Activated T-helper 1 cell treated with anti-CD3 and anti-CD28 coated beads, Interleukin-12 subunit alpha, Interleukin-12 subunit beta, Interleukin-2, Interleukin-4 antibody, amounts not matched to agents 30 ng/mL and 10 ng/mL and 1 ng/mL, durations not matched to agents 14 hours and 24 hours and 36 hours (primary cell): ENCODE measurements around the gene FLYWCH2. TPM values are rescaled to one million over a fixed set of nuclear protein-coding genes. Genes with fewer than 3 reads are reported as not detected.
A peak's percentile ranks its signal among the peaks of the same experiment; 100 is the strongest.

Experiments used
- DNase-seq: peaks from one replicate; pipeline ENCODE4 v3.0.0; 2021; ENCODE audit warnings: low spot score
- H3K27ac Mint-ChIP-seq: one replicate; pipeline ENCODE4 v1.8.0; 2021; ENCODE audit warnings: mild to moderate bottlenecking, mixed read lengths
- H3K27me3 Mint-ChIP-seq: one replicate; pipeline ENCODE4 v1.8.0; 2022; ENCODE audit warnings: mild to moderate bottlenecking, moderate library complexity, mixed read lengths; ENCODE audit not compliant: insufficient read depth
- H3K36me3 Mint-ChIP-seq: one replicate; pipeline ENCODE4 v1.8.0; 2021; ENCODE audit warnings: low read depth, mixed read lengths
- H3K4me1 Mint-ChIP-seq: one replicate; pipeline ENCODE4 v1.8.0; 2021; ENCODE audit warnings: low read depth, mixed read lengths
- H3K4me3 Mint-ChIP-seq: one replicate; pipeline ENCODE4 v1.8.0; 2021; ENCODE audit warnings: mild to moderate bottlenecking, moderate library complexity, mixed read lengths
- H3K9me3 Mint-ChIP-seq: one replicate; pipeline ENCODE4 v1.8.0; 2021; ENCODE audit warnings: mixed read lengths
- intact Hi-C: fragments of 100-400 bp; cut with micrococcal nuclease; formaldehyde crosslinking; loops from one replicate; pipeline ENCODE4 v1.15.1; 2024
- total RNA-seq: library from RNA; stranded (reverse); gene quantifications from 2 replicates; pipeline ENCODE4 v1.2.3, GENCODE V29; 2022

FLYWCH2 gene
- total RNA-seq, 1 donor from 2014 or later, result 22.9 TPM

GRCh38 chr16:2857451-2858244 lies 25.4 kb upstream of the FLYWCH2 start, which contains the start of gene PRSS22:
TSS of gene PRSS22 (minus strand) at chr16:2858170. CDS start at chr16:2858104, 66 bp downstream.
- H3K36me3 Mint-ChIP-seq, result no peaks in the 10 kb centered on the region
- intact Hi-C loops, result no loop called here
- H3K27ac Mint-ChIP-seq, result no peak within 1 kb of the TSS
- H3K27me3 Mint-ChIP-seq, result peaks cover 6% of the 10 kb centered on the region
- H3K9me3 Mint-ChIP-seq, result peaks cover 15% of the 10 kb centered on the region
- DNase-seq, result no peak
- no peaks in the 10 kb centered on the region for H3K4me1 Mint-ChIP-seq
- H3K4me3 Mint-ChIP-seq, result peak within 1 kb of the TSS; percentile 73

- Mint-ChIP-seq H3K27ac (no peak overlapping the region), H3K4me1 (no peaks in the 10 kb centered on the region), H3K36me3 (no peaks in the 10 kb centered on the region), H3K4me3 (no peak overlapping the region), H3K9me3 (peaks cover 15% of the 10 kb centered on the region), H3K27me3 (peaks cover 6% of the 10 kb centered on the region)
- DNase-seq, result no peak
- intact Hi-C loops, result no loop called here
These were observed 24.6 kb upstream of the FLYWCH2 start for GRCh38 chr16:2858245-2859025.

GRCh38 chr16:2859686-2860265 lies 23.2 kb upstream of the FLYWCH2 start:
- intact Hi-C loops, result loop anchor here (10.0 kb wide), 1 partner anchor 135 kb away; the partner anchor contains the start of gene PRSS27
- no peak for DNase-seq
- peaks cover 7% of the 10 kb centered on the region for H3K27me3 Mint-ChIP-seq

GRCh38 chr16:2860826-2861567 lies 22.0 kb upstream of the FLYWCH2 start:
- Mint-ChIP-seq H3K36me3 (no peaks in the 10 kb centered on the region), H3K9me3 (peaks cover 5% of the 10 kb centered on the region), H3K27me3 (peaks cover 9% of the 10 kb centered on the region), H3K4me3 (no peak overlapping the region), H3K27ac (no peak overlapping the region), H3K4me1 (no peaks in the 10 kb centered on the region)
- DNase-seq, result no peak
- intact Hi-C loops, result loop anchor here (10.0 kb wide), 1 partner anchor 136 kb away; the partner anchor contains the start of gene PRSS27

More at GRCh38 chr16:2859686-2860265, 23.2 kb upstream of the FLYWCH2 start:
- no peak overlapping the region for H3K4me3 Mint-ChIP-seq
- H3K27ac Mint-ChIP-seq, result no peak overlapping the region
- no peaks in the 10 kb centered on the region for H3K4me1 Mint-ChIP-seq
- H3K9me3 Mint-ChIP-seq, result peaks cover 6% of the 10 kb centered on the region
- H3K36me3 Mint-ChIP-seq, result no peaks in the 10 kb centered on the region

GRCh38 chr16:2865651-2866050 lies 17.4 kb upstream of the FLYWCH2 start:
- peaks cover 5% of the 10 kb centered on the region for H3K9me3 Mint-ChIP-seq
- no peak overlapping the region for H3K27ac Mint-ChIP-seq
- intact Hi-C loops, result loop anchor here (10.0 kb wide), 1 partner anchor 141 kb away; the partner anchor contains the start of gene PRSS27
- peaks cover 4% of the 10 kb centered on the region for H3K4me1 Mint-ChIP-seq
- peaks cover 6% of the 10 kb centered on the region for H3K27me3 Mint-ChIP-seq
- no peak for DNase-seq
- no peak overlapping the region for H3K4me3 Mint-ChIP-seq
- no peaks in the 10 kb centered on the region for H3K36me3 Mint-ChIP-seq

- H3K4me3 Mint-ChIP-seq, result peak overlapping the region; percentile 52
- no peak for DNase-seq
- H3K36me3 Mint-ChIP-seq, result no peaks in the 10 kb centered on the region
- no peaks in the 10 kb centered on the region for H3K9me3 Mint-ChIP-seq
- intact Hi-C loops, result loop anchor here (10.0 kb wide), 1 partner anchor 142 kb away; the partner anchor contains the start of gene PRSS27
- H3K27me3 Mint-ChIP-seq, result peaks cover 6% of the 10 kb centered on the region
- peaks cover 4% of the 10 kb centered on the region for H3K4me1 Mint-ChIP-seq
- no peak overlapping the region for H3K27ac Mint-ChIP-seq
These were observed 16.6 kb upstream of the FLYWCH2 start for GRCh38 chr16:2866431-2866830.

- Mint-ChIP-seq H3K27ac (peak overlapping the region; percentile 84), H3K4me1 (peaks cover 4% of the 10 kb centered on the region), H3K36me3 (no peaks in the 10 kb centered on the region), H3K27me3 (peaks cover 6% of the 10 kb centered on the region), H3K9me3 (no peaks in the 10 kb centered on the region), H3K4me3 (peak overlapping the region; percentile 89)
- intact Hi-C loops, result loop anchor here (10.0 kb wide), 1 partner anchor 143 kb away; the partner anchor contains the start of gene PRSS27
- DNase-seq, result no peak
These were observed 15.4 kb upstream of the FLYWCH2 start for GRCh38 chr16:2867661-2867986.

GRCh38 chr16:2867987-2868789 lies 14.8 kb upstream of the FLYWCH2 start:
- H3K4me3 Mint-ChIP-seq, result peak overlapping the region; percentile 89
- peaks cover 4% of the 10 kb centered on the region for H3K4me1 Mint-ChIP-seq
- no peaks in the 10 kb centered on the region for H3K9me3 Mint-ChIP-seq
- H3K36me3 Mint-ChIP-seq, result no peaks in the 10 kb centered on the region
- DNase-seq, result peak; percentile 92
- peaks cover 6% of the 10 kb centered on the region for H3K27me3 Mint-ChIP-seq
- intact Hi-C loops, result loop anchor here (1.0 to 10.0 kb wide), 6 partner anchors 14 to 185 kb away; partner anchors contain the start of genes ELOB, KCTD5 and PRSS27
- H3K27ac Mint-ChIP-seq, result peak overlapping the region; percentile 84

- DNase-seq, result no peak
- Mint-ChIP-seq H3K4me1 (no peaks in the 10 kb centered on the region), H3K9me3 (no peaks in the 10 kb centered on the region), H3K27me3 (peaks cover 8% of the 10 kb centered on the region), H3K4me3 (no peak overlapping the region), H3K36me3 (no peaks in the 10 kb centered on the region), H3K27ac (no peak overlapping the region)
- intact Hi-C loops, result no loop called here
These were observed 11.1 kb upstream of the FLYWCH2 start for GRCh38 chr16:2871926-2872325.

GRCh38 chr16:2874032-2874911 lies 8.7 kb upstream of the FLYWCH2 start:
- no peak for DNase-seq
- no peaks in the 10 kb centered on the region for H3K36me3 Mint-ChIP-seq
- intact Hi-C loops, result loop anchor here (1.0 to 2.0 kb wide), 2 partner anchors 45 to 53 kb away; no protein-coding TSS in a partner anchor
- H3K9me3 Mint-ChIP-seq, result no peaks in the 10 kb centered on the region
- no peak overlapping the region for H3K4me3 Mint-ChIP-seq
- peaks cover 9% of the 10 kb centered on the region for H3K27me3 Mint-ChIP-seq
- H3K27ac Mint-ChIP-seq, result no peak overlapping the region
- no peaks in the 10 kb centered on the region for H3K4me1 Mint-ChIP-seq

GRCh38 chr16:2874912-2875362 lies 8.1 kb upstream of the FLYWCH2 start:
- DNase-seq, result peak; percentile 60
- peaks cover 9% of the 10 kb centered on the region for H3K27me3 Mint-ChIP-seq
- H3K4me1 Mint-ChIP-seq, result no peaks in the 10 kb centered on the region
- no peak overlapping the region for H3K4me3 Mint-ChIP-seq
- H3K9me3 Mint-ChIP-seq, result no peaks in the 10 kb centered on the region
- no peak overlapping the region for H3K27ac Mint-ChIP-seq
- intact Hi-C loops, result loop anchor here (1.0 to 2.0 kb wide), 2 partner anchors 44 to 52 kb away; no protein-coding TSS in a partner anchor
- H3K36me3 Mint-ChIP-seq, result no peaks in the 10 kb centered on the region
